ENCODE data around the gene ZRANB1. TPM values are rescaled to one million over a fixed set of nuclear protein-coding genes. Genes with fewer than 3 reads are reported as not detected.

The ZRANB1 gene
- polyA plus RNA-seq, 1 of the 3 experiments (the other 2 are of a cell fraction), result 6.2 TPM

GRCh38 chr10:125011926-125012705 is 70.2 kb downstream of the ZRANB1 start:
- H3K9me2 ChIP-seq, result no peaks in the 10 kb centered on the region
- no peak overlapping the region for H2AFZ ChIP-seq (ENCODE audit: low read depth)
- no peaks in the 10 kb centered on the region for H3K9me3 ChIP-seq
- no peak for TF ChIP-seq RAD21 (IDR thresholded peaks at IDR 0.05; ENCODE audit: low read length)
- no peak for TF ChIP-seq TEAD4 (IDR thresholded peaks at IDR 0.05; ENCODE audit: borderline replicate concordance, insufficient read depth)
- TF ChIP-seq CTCF (IDR thresholded peaks at IDR 0.05), result no peak
- no peak for TF ChIP-seq FOXM1 (IDR thresholded peaks at IDR 0.05; ENCODE audit: low read depth)
- no peak for TF ChIP-seq REST (IDR thresholded peaks at IDR 0.05; ENCODE audit: low read depth, low read length)
- DNase-seq, result no peak
- POLR2A ChIA-PET, result no interaction called here
- peaks cover 0 to 95% of the 10 kb centered on the region in 2 experiments; a peak in 2 of 4 replicates for H3K4me1 ChIP-seq (ENCODE audit: control insufficient read depth in 1 of 2, insufficient read depth in 2 of 2, low read depth in 1 of 2, low read length in 1 of 2)
- CTCF ChIA-PET, result interaction anchor here (1.3 to 2.7 kb wide), 4 partner anchors 21 to 50 kb away, joined by 3 to 14 read pairs (median 4); no protein-coding TSS in a partner anchor
- H3K27me3 ChIP-seq (ENCODE audit: insufficient read depth), result no peaks in the 10 kb centered on the region
- 93% methylated on average over 25 of the region's 27 CpGs for WGBS (ENCODE audit: low lambda C conversion rate)
- H3K79me2 ChIP-seq (ENCODE audit: insufficient read depth), result peaks cover 81% of the 10 kb centered on the region
- no peak overlapping the region for H3K9ac ChIP-seq
- H3K36me3 ChIP-seq (replicated peaks in 1 of 2; ENCODE audit: control insufficient read depth in 1 of 2, insufficient read depth in 2 of 2, low read length in 1 of 2), result peaks cover 0 to 15% of the 10 kb centered on the region in 2 experiments
- peak overlapping the region in 1 of 2 experiments; percentile 47; a peak in 1 of 4 replicates for H3K27ac ChIP-seq (ENCODE audit: low read depth in 2 of 2, low read length in 1 of 2)
- H3K4me3 ChIP-seq (ENCODE audit: low read depth in 2 of 2, low read length in 1 of 2), result no peak overlapping the region
- H4K20me1 ChIP-seq (ENCODE audit: insufficient read depth), result peaks cover 93% of the 10 kb centered on the region
- H3K4me2 ChIP-seq, result no peak overlapping the region
- no peaks in the 10 kb centered on the region for H3F3A ChIP-seq (replicated peaks; ENCODE audit: insufficient read depth)

- peaks cover 81% of the 10 kb centered on the region for H3K79me2 ChIP-seq (ENCODE audit: insufficient read depth)
- H3K36me3 ChIP-seq (replicated peaks in 1 of 2; ENCODE audit: control insufficient read depth in 1 of 2, insufficient read depth in 2 of 2, low read length in 1 of 2), result peaks cover 0 to 20% of the 10 kb centered on the region in 2 experiments
- H2AFZ ChIP-seq (ENCODE audit: low read depth), result no peak overlapping the region
- no peaks in the 10 kb centered on the region for H3K27me3 ChIP-seq (ENCODE audit: insufficient read depth)
- no peak overlapping the region for H3K9ac ChIP-seq
- no peaks in the 10 kb centered on the region for H3K9me2 ChIP-seq
- ChIA-PET CTCF (interaction anchor here (1.4 kb wide), 1 partner anchor 48 kb away, joined by 3 read pairs; no protein-coding TSS in a partner anchor), POLR2A (no interaction called here)
- peak overlapping the region in 1 of 2 experiments; percentile 40; a peak in 1 of 4 replicates for H3K27ac ChIP-seq (ENCODE audit: low read depth in 2 of 2, low read length in 1 of 2)
- peaks cover 0 to 95% of the 10 kb centered on the region in 2 experiments; a peak in 1 of 4 replicates for H3K4me1 ChIP-seq (ENCODE audit: control insufficient read depth in 1 of 2, insufficient read depth in 2 of 2, low read depth in 1 of 2, low read length in 1 of 2)
- H3K9me3 ChIP-seq, result no peaks in the 10 kb centered on the region
- no peaks in the 10 kb centered on the region for H3F3A ChIP-seq (replicated peaks; ENCODE audit: insufficient read depth)
- DNase-seq, result no peak
- no peak for TF ChIP-seq GABPA (IDR thresholded peaks at IDR 0.05; ENCODE audit: low read depth)
- TF ChIP-seq TAF1 (IDR thresholded peaks at IDR 0.05; ENCODE audit: borderline replicate concordance, low read depth, low read length), result no peak
- TF ChIP-seq REST (IDR thresholded peaks at IDR 0.05; ENCODE audit: low read depth, low read length), result no peak
- no peak for TF ChIP-seq FOSL2 (IDR thresholded peaks at IDR 0.05; ENCODE audit: borderline replicate concordance, low read depth)
- no peak for TF ChIP-seq FOXM1 (IDR thresholded peaks at IDR 0.05; ENCODE audit: low read depth)
- no peak for TF ChIP-seq MAX (IDR thresholded peaks at IDR 0.05; ENCODE audit: low read depth)
- TF ChIP-seq ELF1 (IDR thresholded peaks at IDR 0.05), result no peak
- no peak overlapping the region for H3K4me2 ChIP-seq
- WGBS (ENCODE audit: low lambda C conversion rate), result 91% methylated on average over 13 of the region's 15 CpGs
- H3K4me3 ChIP-seq (ENCODE audit: low read depth in 2 of 2, low read length in 1 of 2), result no peak overlapping the region
- H4K20me1 ChIP-seq (ENCODE audit: insufficient read depth), result peaks cover 93% of the 10 kb centered on the region
Observed at GRCh38 chr10:125012851-125013528, 71.1 kb downstream of the ZRANB1 start.

All from SK-N-SH (cell line).